ACHN (cell line): ENCODE results near the gene MUC5B.

Source experiments
- DNase-seq: peaks from one replicate; pipeline ENCODE4 v3.0.0-alpha.2; 2015
- in situ Hi-C: cut with HindIII; loops from 2 replicates; pipeline ENCODE4 v1.10.0; 2017; ENCODE audit warnings: low sequenced_read_pairs, low pct_ligation_motif_present, low pct_unique_long_range_greater_than_20kb

Gene MUC5B

DNA sequence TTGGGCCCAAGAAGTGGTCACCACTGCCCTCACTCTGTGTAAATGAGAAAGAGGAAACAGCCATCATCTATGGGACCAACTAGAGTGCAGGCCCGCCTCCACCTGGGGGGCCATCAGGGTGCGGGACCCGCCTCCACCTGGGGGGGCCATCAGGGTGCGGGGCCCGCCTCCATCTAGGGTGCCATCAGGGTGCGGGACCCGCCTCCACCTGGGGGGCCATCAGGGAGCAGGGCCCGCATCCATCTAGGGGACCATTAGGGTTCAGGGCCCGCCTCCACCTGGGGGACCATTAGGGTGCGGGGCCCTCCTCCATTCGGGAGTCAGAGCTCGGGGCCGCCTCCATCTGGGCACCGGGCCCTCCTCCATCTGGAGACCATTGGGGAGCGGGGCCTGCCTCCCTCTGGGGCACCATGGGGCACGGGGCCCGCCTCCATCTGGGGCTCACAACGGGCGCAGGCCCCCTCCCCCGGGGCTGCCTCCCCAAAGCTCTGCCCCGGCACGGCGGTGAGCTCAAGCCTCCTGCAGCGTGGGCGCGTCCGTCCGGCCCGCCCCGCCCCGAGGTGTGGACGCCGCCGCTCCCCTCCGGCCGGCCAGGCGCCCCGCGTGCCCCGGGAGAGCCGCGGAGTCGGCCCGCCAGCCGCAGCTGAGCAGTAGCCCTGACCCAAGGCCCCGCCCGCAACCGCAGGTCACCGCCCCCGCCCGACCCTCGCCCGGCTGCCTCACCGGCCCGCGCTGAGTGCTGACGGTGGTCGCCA is 86.1 kb downstream of the MUC5B start:
- in situ Hi-C loops = no loop called here
- peak; percentile 41 for DNase-seq

DNA sequence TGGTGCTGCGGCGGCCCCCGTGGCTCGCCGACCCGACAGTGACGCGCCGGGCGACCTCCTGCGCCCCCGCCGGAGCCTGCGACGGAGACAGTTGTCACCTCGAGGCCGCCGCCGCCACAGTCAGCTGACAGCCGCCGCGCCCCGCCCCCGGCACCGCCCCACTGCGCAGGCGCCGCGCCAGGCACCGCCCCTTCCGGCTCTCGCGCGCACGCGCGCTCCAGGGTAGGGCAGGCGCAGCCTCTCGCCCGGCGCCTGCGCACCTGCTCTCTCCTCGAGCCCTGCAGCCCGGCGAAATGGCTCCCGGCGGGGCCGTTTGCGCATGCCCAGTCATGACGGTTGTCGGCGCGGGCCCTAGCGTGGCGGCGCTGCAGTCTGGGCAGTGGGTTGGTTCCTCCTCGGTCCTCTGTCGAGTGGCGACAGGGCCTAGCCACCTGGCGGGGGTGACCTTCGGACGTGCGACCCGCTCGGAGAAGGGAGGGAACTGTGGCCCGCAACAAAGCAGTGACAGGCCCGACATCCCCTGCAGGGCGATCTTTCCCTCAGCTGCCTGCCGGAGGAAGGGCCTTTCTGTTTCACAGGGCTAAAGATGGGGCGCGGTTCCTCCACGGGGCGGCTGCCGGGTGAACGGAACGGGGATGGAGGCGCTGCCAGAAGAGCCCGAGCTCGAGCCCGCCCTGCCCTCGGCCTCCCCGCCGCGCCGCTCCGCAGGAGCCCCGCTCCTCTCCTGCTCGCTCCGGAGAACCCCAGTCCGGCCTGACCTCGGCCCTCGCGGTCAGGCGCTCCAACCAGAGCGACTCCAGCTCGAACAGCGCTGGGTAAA is 86.8 kb downstream of the MUC5B start, which contains the start of gene TOLLIP:
TOLLIP (minus strand) TSS at position 135 of the 820 bp plus-strand sequence; CDS start at position 1, 134 bp downstream.
- in situ Hi-C loops = no loop called here
- DNase-seq = peak; percentile 88

DNA sequence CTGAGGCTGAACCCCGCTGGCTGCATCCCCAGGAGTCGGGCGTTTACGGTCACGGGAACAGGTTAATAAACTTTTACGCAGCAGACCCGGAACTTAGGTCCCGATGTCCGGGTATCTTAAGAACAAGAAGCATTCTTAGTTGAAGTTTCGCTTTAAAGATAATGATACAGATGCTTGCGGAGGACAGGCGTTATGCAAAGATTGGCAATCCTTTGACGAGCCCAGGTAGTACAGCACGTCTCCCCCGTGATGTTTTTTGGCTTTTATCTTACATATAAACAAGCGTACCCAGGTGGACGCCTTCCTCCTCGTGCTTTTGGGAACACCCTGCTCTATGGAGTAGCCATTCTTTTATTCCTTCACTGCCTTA is 87.4 kb downstream of the MUC5B start:
- no peak for DNase-seq
- in situ Hi-C loops = no loop called here

DNA sequence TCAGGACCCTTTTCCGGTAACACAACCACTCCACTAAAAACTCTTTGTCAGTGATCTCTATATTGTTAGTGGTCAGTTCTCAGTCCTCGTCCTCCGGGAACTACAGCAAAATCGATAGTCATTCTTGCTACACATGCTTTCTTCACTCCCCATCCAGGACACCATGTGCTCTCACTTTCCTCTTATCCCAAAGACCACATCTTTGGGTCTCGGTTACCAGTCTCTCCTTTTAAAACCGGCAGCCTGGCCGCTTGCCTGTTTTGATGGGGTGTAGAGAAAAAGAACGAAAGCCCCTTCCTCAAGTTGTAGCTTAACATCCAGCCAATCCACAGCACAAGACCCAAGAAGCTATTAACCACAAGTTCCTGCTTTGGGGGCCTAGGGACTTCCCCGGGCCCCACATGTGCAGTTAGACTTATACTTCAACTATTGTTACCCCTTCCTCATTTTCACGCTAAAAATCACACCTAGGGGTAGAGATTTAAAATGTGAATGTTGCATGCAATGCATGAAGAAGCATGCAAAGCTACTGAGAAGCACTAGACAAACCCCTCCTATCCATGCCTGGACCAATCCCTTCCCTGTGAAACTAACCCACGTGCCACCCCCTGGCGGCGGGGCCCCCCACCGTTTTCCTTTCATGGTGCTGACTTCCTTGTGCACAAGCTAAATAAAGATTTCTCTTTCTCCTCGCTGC is 88.1 kb downstream of the MUC5B start:
- DNase-seq = no peak
- in situ Hi-C loops = no loop called here
